Activated T-helper 1 cell treated with anti-CD3 and anti-CD28 coated beads, Interleukin-12 subunit alpha, Interleukin-12 subunit beta, Interleukin-2, Interleukin-4 antibody, amounts not matched to agents 30 ng/mL and 10 ng/mL and 1 ng/mL, durations not matched to agents 14 hours and 24 hours and 36 hours (primary cell): Measurements from ENCODE around the gene THSD4. TPM values are rescaled to one million over a fixed set of nuclear protein-coding genes. Genes with fewer than 3 reads are reported as not detected.

Experiments
- DNase-seq: peaks from one replicate; pipeline ENCODE4 v3.0.0; 2021; ENCODE audit warnings: low spot score
- H3K27ac Mint-ChIP-seq: one replicate; pipeline ENCODE4 v1.8.0; 2021; ENCODE audit warnings: mild to moderate bottlenecking, mixed read lengths
- H3K27me3 Mint-ChIP-seq: one replicate; pipeline ENCODE4 v1.8.0; 2022; ENCODE audit warnings: mild to moderate bottlenecking, moderate library complexity, mixed read lengths; ENCODE audit not compliant: insufficient read depth
- H3K36me3 Mint-ChIP-seq: one replicate; pipeline ENCODE4 v1.8.0; 2021; ENCODE audit warnings: low read depth, mixed read lengths
- H3K4me1 Mint-ChIP-seq: one replicate; pipeline ENCODE4 v1.8.0; 2021; ENCODE audit warnings: low read depth, mixed read lengths
- H3K4me3 Mint-ChIP-seq: one replicate; pipeline ENCODE4 v1.8.0; 2021; ENCODE audit warnings: mild to moderate bottlenecking, moderate library complexity, mixed read lengths
- H3K9me3 Mint-ChIP-seq: one replicate; pipeline ENCODE4 v1.8.0; 2021; ENCODE audit warnings: mixed read lengths
- intact Hi-C: fragments of 100-400 bp; cut with micrococcal nuclease; formaldehyde crosslinking; loops from one replicate; pipeline ENCODE4 v1.15.1; 2024
- total RNA-seq: library from RNA; stranded (reverse); gene quantifications from 2 replicates; pipeline ENCODE4 v1.2.3, GENCODE V29; 2022

THSD4 gene
- total RNA-seq, 1 donor from 2014 or later: not detected

GRCh38 chr15:71444032-71444810 is 328.9 kb downstream of the THSD4 start:
- H3K27ac Mint-ChIP-seq: no peak overlapping the region
- DNase-seq: no peak
- H3K4me1 Mint-ChIP-seq: no peaks in the 10 kb centered on the region
- no peaks in the 10 kb centered on the region for H3K9me3 Mint-ChIP-seq
- H3K27me3 Mint-ChIP-seq: no peaks in the 10 kb centered on the region
- no peak overlapping the region for H3K4me3 Mint-ChIP-seq
- no peaks in the 10 kb centered on the region for H3K36me3 Mint-ChIP-seq
- intact Hi-C loops: loop anchor here (5.0 kb wide), 2 partner anchors 472 to 1967 kb away; no protein-coding TSS in a partner anchor

DNA sequence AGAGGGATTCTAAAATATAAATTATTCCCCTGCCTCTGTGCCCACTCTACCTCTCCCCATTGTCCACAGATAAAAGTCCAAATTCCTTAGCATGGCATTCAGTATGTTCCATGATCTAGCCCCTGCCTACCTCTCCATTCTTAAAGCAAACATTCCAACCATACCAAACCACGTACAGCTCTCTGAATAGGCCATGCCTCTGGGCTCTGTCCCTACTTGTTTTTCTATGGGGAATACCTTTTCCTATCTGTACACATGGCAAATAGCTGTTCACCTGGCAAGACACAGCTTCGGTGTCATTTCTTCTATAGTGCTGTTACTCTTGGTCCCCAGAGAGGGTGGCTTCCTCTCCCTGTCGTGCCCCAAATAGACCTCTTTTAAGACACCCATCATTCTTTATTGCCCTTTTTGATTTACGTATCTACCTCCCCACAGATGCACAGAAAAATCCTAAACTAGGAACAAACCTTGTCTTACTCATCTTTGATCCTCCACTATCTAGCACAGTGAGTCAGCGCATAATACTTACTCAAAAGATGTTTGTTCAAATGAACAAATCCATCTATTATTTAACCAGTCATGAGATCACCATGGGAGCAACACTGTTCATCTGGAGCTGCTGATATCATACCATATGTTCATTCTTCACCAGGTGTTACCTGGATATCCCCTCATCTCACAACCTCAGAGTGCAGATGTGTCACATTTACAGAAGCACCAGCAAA is 329.8 kb downstream of the THSD4 start:
- H3K9me3 Mint-ChIP-seq: no peaks in the 10 kb centered on the region
- intact Hi-C loops: loop anchor here (5.0 kb wide), 3 partner anchors 473 to 1968 kb away; no protein-coding TSS in a partner anchor
- H3K27me3 Mint-ChIP-seq: no peaks in the 10 kb centered on the region
- H3K36me3 Mint-ChIP-seq: no peaks in the 10 kb centered on the region
- no peak overlapping the region for H3K4me3 Mint-ChIP-seq
- no peaks in the 10 kb centered on the region for H3K4me1 Mint-ChIP-seq
- H3K27ac Mint-ChIP-seq: no peak overlapping the region
- DNase-seq: no peak

- H3K27me3 Mint-ChIP-seq: peaks cover 2% of the 10 kb centered on the region
- intact Hi-C loops: loop anchor here (2.0 to 5.0 kb wide), 3 partner anchors 283 to 710 kb away; no protein-coding TSS in a partner anchor
- no peak overlapping the region for H3K4me3 Mint-ChIP-seq
- H3K36me3 Mint-ChIP-seq: no peaks in the 10 kb centered on the region
- no peaks in the 10 kb centered on the region for H3K9me3 Mint-ChIP-seq
- no peak overlapping the region for H3K27ac Mint-ChIP-seq
- no peak for DNase-seq
- H3K4me1 Mint-ChIP-seq: no peaks in the 10 kb centered on the region
Measured at GRCh38 chr15:71447328-71448250, 332.3 kb downstream of the THSD4 start.

- DNase-seq: no peak
- H3K27me3 Mint-ChIP-seq: peaks cover 2% of the 10 kb centered on the region
- H3K4me1 Mint-ChIP-seq: no peaks in the 10 kb centered on the region
- H3K9me3 Mint-ChIP-seq: no peaks in the 10 kb centered on the region
- intact Hi-C loops: loop anchor here (2.0 to 5.0 kb wide), 3 partner anchors 282 to 709 kb away; no protein-coding TSS in a partner anchor
- H3K4me3 Mint-ChIP-seq: no peak overlapping the region
- H3K36me3 Mint-ChIP-seq: no peaks in the 10 kb centered on the region
- no peak overlapping the region for H3K27ac Mint-ChIP-seq
Measured at GRCh38 chr15:71448688-71449114, 333.4 kb downstream of the THSD4 start.

DNA sequence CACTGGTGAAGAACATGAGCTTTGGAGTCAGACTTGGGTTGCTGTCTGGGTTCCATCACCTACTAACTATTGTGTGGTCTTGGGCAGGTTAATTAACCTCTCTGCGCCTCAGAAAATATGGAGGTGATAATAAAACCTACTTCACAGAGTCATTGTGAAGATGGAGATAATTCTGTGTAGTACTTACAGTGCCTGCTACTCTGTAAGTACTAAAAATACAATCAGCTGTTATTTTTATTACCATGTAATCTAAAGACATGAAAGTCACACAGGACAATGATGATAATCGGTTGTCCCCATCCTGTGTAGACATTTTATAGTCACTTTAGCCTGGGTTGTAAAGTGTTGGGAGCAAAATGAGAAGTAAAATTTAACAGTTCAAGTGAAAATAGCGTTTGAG is 334.1 kb downstream of the THSD4 start:
- DNase-seq: no peak
- H3K4me1 Mint-ChIP-seq: no peaks in the 10 kb centered on the region
- no peak overlapping the region for H3K27ac Mint-ChIP-seq
- intact Hi-C loops: loop anchor here (2.0 to 5.0 kb wide), 3 partner anchors 281 to 708 kb away; no protein-coding TSS in a partner anchor
- no peak overlapping the region for H3K4me3 Mint-ChIP-seq
- H3K27me3 Mint-ChIP-seq: peaks cover 4% of the 10 kb centered on the region
- H3K9me3 Mint-ChIP-seq: no peaks in the 10 kb centered on the region
- no peaks in the 10 kb centered on the region for H3K36me3 Mint-ChIP-seq

- H3K4me1 Mint-ChIP-seq: no peaks in the 10 kb centered on the region
- H3K27ac Mint-ChIP-seq: no peak overlapping the region
- no peak for DNase-seq
- no peak overlapping the region for H3K4me3 Mint-ChIP-seq
- H3K9me3 Mint-ChIP-seq: no peaks in the 10 kb centered on the region
- intact Hi-C loops: loop anchor here (2.0 to 5.0 kb wide), 3 partner anchors 281 to 707 kb away; no protein-coding TSS in a partner anchor
- peaks cover 8% of the 10 kb centered on the region for H3K27me3 Mint-ChIP-seq
- no peaks in the 10 kb centered on the region for H3K36me3 Mint-ChIP-seq
Measured at GRCh38 chr15:71449956-71450355, 334.7 kb downstream of the THSD4 start.

- Mint-ChIP-seq H3K9me3 (no peaks in the 10 kb centered on the region), H3K36me3 (no peaks in the 10 kb centered on the region), H3K4me1 (no peaks in the 10 kb centered on the region), H3K27me3 (peaks cover 10% of the 10 kb centered on the region), H3K4me3 (no peak overlapping the region), H3K27ac (no peak overlapping the region)
- intact Hi-C loops: no loop called here
- no peak for DNase-seq
Measured at GRCh38 chr15:71451130-71451529, 335.9 kb downstream of the THSD4 start.

DNA sequence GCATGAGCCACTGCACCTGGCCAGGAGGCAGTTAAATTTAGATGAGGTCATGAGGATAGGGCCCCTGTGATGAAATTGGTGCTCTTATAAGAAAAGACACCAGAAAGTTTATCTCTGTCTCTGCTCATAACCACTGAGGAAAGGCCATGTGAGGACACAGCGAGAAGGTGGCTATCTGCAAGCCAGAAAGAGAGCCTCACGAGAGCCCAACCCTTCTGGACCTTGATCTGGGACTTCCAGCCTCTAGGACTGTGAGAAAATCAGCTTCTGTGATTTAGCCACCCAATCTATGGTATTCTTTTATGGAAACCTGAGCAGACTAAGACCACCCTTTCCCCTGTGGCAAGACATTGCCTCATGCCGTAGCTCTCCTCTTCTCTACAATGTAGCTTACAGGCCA is 337.6 kb downstream of the THSD4 start:
- DNase-seq: no peak
- H3K4me3 Mint-ChIP-seq: no peak overlapping the region
- H3K4me1 Mint-ChIP-seq: no peaks in the 10 kb centered on the region
- intact Hi-C loops: no loop called here
- peaks cover 15% of the 10 kb centered on the region for H3K27me3 Mint-ChIP-seq
- no peaks in the 10 kb centered on the region for H3K36me3 Mint-ChIP-seq
- H3K27ac Mint-ChIP-seq: no peak overlapping the region
- H3K9me3 Mint-ChIP-seq: no peaks in the 10 kb centered on the region

- Mint-ChIP-seq H3K4me1 (no peaks in the 10 kb centered on the region), H3K27ac (no peak overlapping the region), H3K9me3 (no peaks in the 10 kb centered on the region), H3K4me3 (no peak overlapping the region), H3K36me3 (no peaks in the 10 kb centered on the region), H3K27me3 (peaks cover 15% of the 10 kb centered on the region)
- intact Hi-C loops: no loop called here
- DNase-seq: no peak
Measured at GRCh38 chr15:71454462-71454996, 339.3 kb downstream of the THSD4 start.

- no peak overlapping the region for H3K4me3 Mint-ChIP-seq
- intact Hi-C loops: no loop called here
- no peak for DNase-seq
- H3K27me3 Mint-ChIP-seq: peaks cover 15% of the 10 kb centered on the region
- H3K4me1 Mint-ChIP-seq: no peaks in the 10 kb centered on the region
- no peaks in the 10 kb centered on the region for H3K9me3 Mint-ChIP-seq
- H3K36me3 Mint-ChIP-seq: no peaks in the 10 kb centered on the region
- no peak overlapping the region for H3K27ac Mint-ChIP-seq
Measured at GRCh38 chr15:71455107-71455506, 339.8 kb downstream of the THSD4 start.

GRCh38 chr15:71455878-71456277 is 340.6 kb downstream of the THSD4 start:
- no peak overlapping the region for H3K27ac Mint-ChIP-seq
- DNase-seq: no peak
- no peaks in the 10 kb centered on the region for H3K9me3 Mint-ChIP-seq
- H3K36me3 Mint-ChIP-seq: no peaks in the 10 kb centered on the region
- peaks cover 13% of the 10 kb centered on the region for H3K27me3 Mint-ChIP-seq
- no peaks in the 10 kb centered on the region for H3K4me1 Mint-ChIP-seq
- intact Hi-C loops: no loop called here
- no peak overlapping the region for H3K4me3 Mint-ChIP-seq

DNA sequence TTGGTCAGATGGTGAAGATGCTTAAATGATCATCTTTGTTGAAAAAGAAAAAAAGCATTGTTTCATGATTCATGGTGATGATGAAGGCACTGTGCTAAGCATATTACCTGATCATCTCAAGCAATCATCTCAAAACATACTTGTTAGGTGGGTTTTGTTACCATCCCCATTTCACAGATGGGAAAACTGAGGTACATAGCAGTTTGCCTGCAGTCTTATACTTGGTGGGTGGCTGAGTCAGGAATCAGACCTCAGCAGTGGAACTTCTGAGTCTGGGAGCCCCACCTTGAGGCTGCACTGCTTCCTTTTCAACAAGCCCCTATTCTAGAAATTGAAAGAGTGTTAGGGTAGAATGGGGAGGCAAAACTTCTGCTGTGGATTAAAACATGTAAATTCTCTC is 341.1 kb downstream of the THSD4 start:
- peaks cover 12% of the 10 kb centered on the region for H3K27me3 Mint-ChIP-seq
- DNase-seq: no peak
- no peaks in the 10 kb centered on the region for H3K36me3 Mint-ChIP-seq
- intact Hi-C loops: no loop called here
- no peak overlapping the region for H3K27ac Mint-ChIP-seq
- no peaks in the 10 kb centered on the region for H3K4me1 Mint-ChIP-seq
- H3K9me3 Mint-ChIP-seq: no peaks in the 10 kb centered on the region
- H3K4me3 Mint-ChIP-seq: no peak overlapping the region
